ENCODE data around the gene CALHM2.

DNA sequence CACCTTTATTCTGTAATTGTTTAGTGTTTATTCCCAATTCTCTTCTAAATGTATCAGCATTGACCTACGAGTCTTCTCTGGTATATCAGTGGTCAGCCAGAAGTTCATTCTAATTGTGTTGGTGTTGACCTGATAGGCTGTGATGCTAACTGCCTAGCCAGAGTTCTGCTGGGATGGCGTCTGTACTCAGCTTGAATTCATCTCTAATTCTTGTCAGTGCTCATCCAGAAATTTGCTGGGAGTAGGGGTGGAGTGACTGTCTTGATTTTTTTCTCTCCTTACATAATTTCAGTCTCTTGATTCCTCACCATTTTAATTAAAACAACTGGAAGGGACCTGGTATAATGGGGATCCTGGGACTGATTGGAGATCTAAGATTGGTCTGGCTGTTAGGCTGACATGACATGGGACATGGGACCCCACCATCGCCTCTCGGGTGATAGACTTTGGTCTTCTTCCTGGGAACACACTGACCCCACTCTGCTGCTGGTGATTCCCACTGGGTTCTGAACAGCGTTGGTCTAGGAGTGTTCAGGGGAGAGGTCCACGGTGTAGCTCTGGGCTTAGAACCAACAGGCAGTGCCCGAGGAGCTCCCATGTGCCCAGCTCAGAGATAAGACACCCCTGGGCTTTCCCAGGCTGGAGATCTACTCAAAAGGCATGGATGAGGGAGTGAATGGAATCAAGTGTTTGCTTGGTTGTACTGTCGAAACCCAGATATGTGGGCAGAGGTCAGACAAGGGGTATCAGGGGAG is 45.2 kb upstream of the CALHM2 start:
- TF ChIP-seq GATA2 (IDR thresholded peaks at IDR 0.05; ENCODE audit: insufficient read depth, insufficient read length, low read depth, low read length) (no peak), CTCF (IDR thresholded peaks at IDR 0.05; ENCODE audit: extremely low read depth in 1 of 2, insufficient read depth in 1 of 2, low read depth in 1 of 2, low read length in 2 of 2) (no peak), MYC (IDR thresholded peaks at IDR 0.05; ENCODE audit: low read depth, low read length) (no peak), POLR2A (IDR thresholded peaks at IDR 0.05; ENCODE audit: low read depth, low read length) (no peak), EZH2 (IDR thresholded peaks at IDR 0.05; ENCODE audit: borderline replicate concordance, low read depth, low read length, severe bottlenecking) (no peak), POLR2AphosphoS5 (IDR thresholded peaks at IDR 0.05; ENCODE audit: insufficient read depth, low read depth, low read length) (no peak), JUN (IDR thresholded peaks at IDR 0.05; ENCODE audit: borderline replicate concordance, insufficient read depth, insufficient read length, low read depth) (no peak)
- TF ChIP-seq, protein P1, sequence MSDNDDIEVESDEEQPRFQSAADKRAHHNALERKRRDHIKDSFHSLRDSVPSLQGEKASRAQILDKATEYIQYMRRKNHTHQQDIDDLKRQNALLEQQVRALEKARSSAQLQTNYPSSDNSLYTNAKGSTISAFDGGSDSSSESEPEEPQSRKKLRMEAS (IDR thresholded peaks at IDR 0.05; ENCODE audit: insufficient read depth, insufficient read length) = no peak

Data from endothelial cell of umbilical vein (primary cell).